GM21619 (cell line): ENCODE measurements around the gene LRP1B.

ENCODE experiments used
- ATAC-seq: cut with Tn5 transposase; IDR thresholded peaks from one replicate; pipeline ENCODE4 v1.9.1; 2021; ENCODE audit not compliant: unreplicated experiment

The LRP1B gene

DNA sequence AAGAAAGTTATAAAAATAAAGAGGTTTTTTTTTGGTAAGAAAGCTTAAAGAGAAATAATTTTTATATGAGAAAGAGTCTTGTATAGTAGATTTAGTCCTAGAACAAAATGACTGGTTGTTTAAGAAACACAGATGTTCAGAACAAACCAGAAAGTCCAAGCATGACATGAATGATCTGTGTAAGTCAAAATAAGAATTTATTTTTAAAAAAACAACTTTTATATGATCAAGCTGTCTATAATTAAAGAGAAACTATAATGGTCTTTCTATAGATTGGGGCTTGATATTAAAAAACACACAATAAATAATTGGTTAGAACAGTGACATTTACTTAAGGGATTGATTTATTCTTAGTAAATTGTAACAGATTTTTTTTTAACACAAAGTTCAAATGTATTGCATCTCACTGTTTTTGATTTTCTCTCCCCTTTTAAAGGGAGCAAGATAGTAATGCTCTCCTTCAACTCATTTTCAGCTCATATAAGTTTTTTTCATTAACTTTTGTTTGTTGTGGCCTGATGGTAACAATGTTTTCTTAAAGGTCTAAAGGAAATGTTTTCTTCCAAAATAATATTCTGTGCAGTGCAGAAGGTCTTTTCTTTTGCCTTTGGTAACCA, 1256.8 kb downstream of the LRP1B start:
- ATAC-seq = no peak

GRCh38 chr2:140869925-140870324, 1260.9 kb downstream of the LRP1B start:
- ATAC-seq = no peak

DNA sequence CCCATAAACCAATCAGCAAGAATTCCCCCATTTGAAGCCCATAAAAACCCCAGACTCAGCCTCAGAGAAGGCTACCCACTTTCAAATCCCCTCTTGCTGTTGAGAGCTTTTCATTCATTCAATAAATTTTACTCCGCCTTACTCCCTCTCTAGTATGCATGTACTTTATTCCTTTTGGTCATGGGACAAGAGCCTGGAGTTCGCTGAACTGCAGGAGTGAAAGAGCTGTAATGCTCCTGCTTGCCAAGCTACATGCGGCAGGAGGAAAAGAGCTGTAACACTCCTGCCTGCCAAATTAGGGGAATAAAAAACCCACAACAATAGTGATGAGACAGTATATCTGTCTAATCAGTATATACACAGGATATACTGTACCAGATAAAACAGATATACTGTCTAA, 1261.7 kb downstream of the LRP1B start:
- no peak for ATAC-seq

GRCh38 chr2:140865837-140866236, 1265.0 kb downstream of the LRP1B start:
- ATAC-seq = no peak

GRCh38 chr2:140863713-140864112, 1267.1 kb downstream of the LRP1B start:
- ATAC-seq = no peak

GRCh38 chr2:140862181-140862580, 1268.6 kb downstream of the LRP1B start:
- no peak for ATAC-seq

DNA sequence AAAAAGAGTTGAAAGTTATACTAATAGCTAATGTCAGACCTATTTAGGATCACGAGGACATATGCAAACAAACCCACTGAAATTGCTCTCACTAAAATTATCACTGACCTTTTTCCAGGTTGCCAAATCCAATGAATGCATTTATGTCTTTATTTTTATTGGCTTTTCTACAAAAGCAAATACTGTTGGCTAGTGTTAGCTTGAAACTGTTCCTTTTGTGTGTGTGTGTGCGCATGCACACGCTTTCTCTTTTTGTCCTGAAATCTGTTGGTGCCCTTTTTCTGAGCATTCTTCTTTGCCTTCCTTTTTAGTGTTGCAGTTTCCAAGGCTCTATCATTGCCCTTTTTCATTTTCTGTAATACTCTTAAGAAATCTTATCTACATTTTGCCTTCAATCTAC, 1269.2 kb downstream of the LRP1B start:
- ATAC-seq = no peak

DNA sequence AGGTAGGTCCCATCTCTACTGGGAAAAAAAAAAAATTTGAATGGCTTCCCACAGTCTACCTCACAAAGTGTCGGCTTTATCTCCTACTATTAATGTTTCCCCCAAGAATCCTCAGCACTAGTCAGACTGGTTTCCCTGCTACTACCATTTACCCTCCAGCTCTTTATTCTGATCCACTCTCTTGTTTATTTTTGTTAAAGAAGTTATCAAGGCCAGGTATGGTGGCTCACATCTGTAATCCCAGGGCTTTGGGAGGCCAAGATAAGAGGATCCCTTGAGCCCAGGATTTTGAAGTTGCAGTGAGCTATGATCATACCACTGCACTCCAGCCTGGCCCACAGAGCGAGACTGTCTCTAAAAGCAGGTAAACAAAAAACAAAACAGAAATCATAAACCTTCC, 1275.3 kb downstream of the LRP1B start:
- ATAC-seq = no peak

DNA sequence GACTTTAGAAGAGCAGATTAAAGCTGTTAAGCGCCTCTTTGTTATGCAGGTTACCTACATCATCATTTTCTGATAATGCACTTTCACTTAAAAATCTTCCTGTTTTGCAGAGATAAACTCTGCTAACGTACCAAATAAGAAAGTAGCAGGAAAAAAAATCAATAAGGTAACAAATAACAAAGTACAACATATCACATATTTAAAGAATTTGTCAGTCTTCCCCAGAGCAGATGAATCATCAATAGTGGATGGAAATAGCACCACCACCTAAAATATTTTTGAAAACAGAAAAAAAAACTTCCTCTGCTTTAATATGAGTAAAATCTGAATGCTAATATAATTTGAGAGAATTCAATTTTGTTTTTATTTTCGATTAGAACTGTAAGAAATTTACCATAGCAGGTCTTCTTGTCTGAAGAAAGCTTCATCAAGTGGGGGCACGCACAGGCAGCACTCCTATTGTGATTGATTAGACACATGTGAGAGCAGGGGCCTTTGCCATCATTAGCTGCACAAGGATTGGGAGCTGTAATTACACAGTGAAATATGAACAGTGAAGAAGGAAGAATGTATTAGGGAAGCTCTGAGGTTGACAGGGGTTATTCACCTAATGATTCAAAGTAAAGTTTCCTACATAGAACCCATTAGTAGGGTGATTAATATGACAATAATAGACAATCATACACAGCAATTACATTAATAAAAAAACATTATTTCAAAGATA, 1279.4 kb downstream of the LRP1B start:
- no peak for ATAC-seq

- ATAC-seq = no peak
These were observed 1287.6 kb downstream of the LRP1B start for GRCh38 chr2:140843186-140843585.

- no peak for ATAC-seq
These were observed 1288.7 kb downstream of the LRP1B start for GRCh38 chr2:140842110-140842509.

- ATAC-seq = no peak
These were observed 1289.7 kb downstream of the LRP1B start for GRCh38 chr2:140841141-140841540.

- no peak for ATAC-seq
These were observed 1294.0 kb downstream of the LRP1B start for GRCh38 chr2:140836826-140837225.

DNA sequence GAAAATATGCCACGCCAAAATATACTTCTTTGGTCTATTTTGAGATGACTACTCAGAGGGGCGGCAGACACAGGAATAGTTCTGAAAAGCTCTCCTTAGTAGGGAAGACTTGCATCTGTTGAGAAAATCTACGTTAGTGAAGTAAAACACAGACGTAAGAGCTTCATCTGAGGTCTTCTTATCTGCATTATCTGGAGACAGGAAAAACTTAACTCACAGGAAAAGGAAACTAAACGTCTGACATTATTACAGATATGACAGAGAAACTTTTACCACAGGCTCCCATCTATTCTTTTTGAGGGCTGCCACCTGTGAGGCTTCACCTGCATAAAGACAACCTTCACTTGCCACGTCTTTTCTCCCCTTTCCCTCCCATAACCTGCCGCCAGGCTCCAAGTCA, 1295.7 kb downstream of the LRP1B start:
- no peak for ATAC-seq

GRCh38 chr2:140814141-140814540, 1316.7 kb downstream of the LRP1B start:
- ATAC-seq = no peak

- ATAC-seq = no peak
These were observed 1322.0 kb downstream of the LRP1B start for GRCh38 chr2:140808820-140809219.

DNA sequence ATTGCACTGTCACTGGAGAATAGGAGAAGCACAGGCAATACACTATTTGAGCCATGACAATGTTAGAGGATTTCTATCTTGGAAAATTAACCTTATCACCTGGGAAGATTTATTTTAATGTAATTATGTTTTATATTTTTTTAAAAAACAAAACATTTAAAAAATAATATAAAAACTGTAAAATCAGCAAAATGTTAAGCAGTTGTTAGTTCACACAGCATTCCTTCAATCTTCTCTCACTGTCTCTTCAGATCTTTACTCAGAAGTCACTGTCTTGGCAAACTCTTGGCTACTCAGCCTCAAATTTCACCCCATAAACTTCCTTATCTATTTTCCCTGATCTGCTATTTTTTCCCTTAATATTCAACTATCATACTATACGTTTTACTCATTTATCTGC, 1322.6 kb downstream of the LRP1B start:
- ATAC-seq = no peak

- ATAC-seq = no peak
These were observed 1326.0 kb downstream of the LRP1B start for GRCh38 chr2:140804700-140805260.

- no peak for ATAC-seq
These were observed 1329.5 kb downstream of the LRP1B start for GRCh38 chr2:140801311-140801710.

DNA sequence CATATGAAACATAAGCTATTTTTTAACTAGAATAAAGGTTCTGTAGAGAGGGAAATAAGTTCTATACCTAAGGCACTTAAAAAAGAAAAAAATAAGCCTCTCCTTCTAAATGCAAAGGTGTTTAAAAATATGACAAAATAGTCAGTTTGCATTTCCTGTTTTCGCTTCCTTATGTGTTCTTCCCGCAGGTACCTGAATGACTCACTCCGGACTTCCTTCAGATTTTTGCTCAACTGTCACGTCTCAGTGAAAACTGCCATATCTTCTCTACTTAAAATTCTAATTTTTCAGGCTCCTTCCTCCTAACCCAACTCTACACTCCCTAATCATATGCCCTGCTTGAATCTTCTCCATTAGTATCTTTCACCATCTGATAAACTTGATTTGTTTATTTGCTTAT, 1333.1 kb downstream of the LRP1B start:
- ATAC-seq = peak; percentile 95

DNA sequence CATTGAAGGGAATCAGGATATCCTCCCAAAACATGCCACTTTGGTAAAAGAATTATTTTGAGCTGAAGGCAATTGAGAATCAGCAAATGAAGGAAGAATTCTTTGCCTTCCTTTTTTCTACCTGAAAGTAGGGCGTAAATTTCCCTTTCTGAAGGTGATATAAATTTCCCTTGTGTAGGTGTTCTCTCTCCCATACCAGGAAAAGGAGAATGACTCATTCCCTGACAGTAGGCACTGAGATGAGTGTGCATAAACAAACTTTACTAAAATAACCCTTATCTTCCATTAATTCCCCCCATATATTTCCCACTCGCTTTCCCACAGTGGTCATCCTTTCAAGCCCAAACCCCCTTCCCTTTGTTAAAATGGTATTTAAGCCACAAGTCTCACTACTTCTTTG, 1339.0 kb downstream of the LRP1B start:
- no peak for ATAC-seq

DNA sequence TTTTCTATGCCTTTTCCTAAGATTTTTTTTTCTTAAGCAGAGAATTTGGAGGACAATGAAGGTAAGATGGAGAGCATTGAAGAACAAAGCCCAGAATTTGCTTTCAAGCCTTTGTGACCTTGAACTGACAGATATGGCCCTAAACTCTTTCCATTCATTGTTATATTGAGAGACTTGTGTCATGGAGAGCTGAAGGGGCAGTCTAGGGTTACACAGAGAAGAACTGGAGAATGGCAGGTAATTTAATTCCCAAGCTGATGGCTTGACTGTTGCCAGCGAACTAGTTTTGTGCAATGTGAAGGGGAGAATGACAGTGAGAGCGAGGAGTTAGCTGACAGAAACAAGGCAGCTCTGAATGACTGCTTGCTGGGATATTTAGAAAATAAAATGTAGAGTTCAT, 1344.2 kb downstream of the LRP1B start:
- ATAC-seq = no peak

DNA sequence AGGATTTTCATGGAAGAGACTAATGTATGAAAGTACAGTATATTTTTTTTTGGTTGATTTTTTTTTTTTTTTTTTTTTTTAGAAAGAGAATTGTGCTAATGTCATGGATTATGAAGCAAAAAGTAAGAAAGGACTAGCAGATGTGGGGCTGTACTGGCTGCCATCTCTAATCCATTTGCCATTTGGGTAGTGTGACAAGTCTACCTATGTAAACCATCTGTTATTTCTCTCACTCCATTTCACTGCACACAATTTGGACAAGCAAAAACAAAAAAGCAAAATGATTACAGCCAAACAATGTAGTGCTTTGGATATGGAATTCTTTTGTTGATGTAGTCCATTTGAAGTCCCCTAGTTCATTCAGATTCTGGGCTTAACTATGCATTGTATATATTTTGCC, 1355.4 kb downstream of the LRP1B start:
- no peak for ATAC-seq
